CD4-positive, alpha-beta T cell (primary cell): ENCODE results near the gene ATP2B3. TPM values are rescaled to one million over a fixed set of nuclear protein-coding genes. Genes with fewer than 3 reads are reported as not detected.

Experiments used
- ATAC-seq: fragments of 200-7000 bp; cut with Tn5 transposase; one replicate; pipeline ENCODE4 v1.10.0; 2022; ENCODE audit warnings: mild to moderate bottlenecking; ENCODE audit not compliant: poor library complexity
- CTCF ChIA-PET: fragments of 350-600 bp; sonication (Branson Sonifier 250); formaldehyde crosslinking; loops from one replicate; lab custom pipeline; 2021; ENCODE audit warnings: antibody characterized with exemption, inconsistent platforms; lab: Charles Lee
- POLR2A ChIA-PET: fragments of 350-600 bp; sonication (Branson Sonifier 250); formaldehyde crosslinking; loops from one replicate; lab custom pipeline; 2021; ENCODE audit warnings: antibody characterized with exemption, inconsistent platforms; lab: Charles Lee
- DNase-seq, 14 experiments: peaks; one replicate each; pipeline ENCODE4 v3.0.0-alpha.2; 2013 to 2020; ENCODE audit warnings: mixed read lengths in 2 of 14
- H3K27ac ChIP-seq, 2 donors: one replicate each; pipeline versions ENCODE4 v1.5.1 to v1.7.0; 2013; ENCODE audit warnings: low read length in 2 of 2, low read depth in 1 of 2, mild to moderate bottlenecking in 1 of 2
- H3K27me3 ChIP-seq, 2 experiments: 1 replicate in 1 of 2; 2 replicates in 1 of 2; pipeline versions ENCODE4 v1.6.1 to v1.7.0; 2013; ENCODE audit warnings: low read length in 2 of 2, control low read depth in 1 of 2, mild to moderate bottlenecking in 1 of 2, moderate library complexity in 1 of 2; ENCODE audit not compliant: insufficient read depth in 2 of 2, control insufficient read depth in 1 of 2
- H3K36me3 ChIP-seq: one replicate; pipeline ENCODE4 v1.6.1; 2013; ENCODE audit warnings: low read length, control low read depth; ENCODE audit not compliant: insufficient read depth
- H3K4me1 ChIP-seq: one replicate; pipeline ENCODE4 v1.6.1; 2013; ENCODE audit warnings: low read length, control low read depth; ENCODE audit not compliant: insufficient read depth
- H3K4me3 ChIP-seq: one replicate; pipeline ENCODE4 v1.5.1; 2013; ENCODE audit warnings: mild to moderate bottlenecking, low read length, moderate library complexity
- H3K9me3 ChIP-seq, 2 experiments: 1 replicate in 1 of 2; 2 replicates in 1 of 2; pipeline versions ENCODE4 v1.6.1 to v1.7.0; 2013; ENCODE audit warnings: low read length in 2 of 2, mild to moderate bottlenecking in 2 of 2, control low read depth in 1 of 2, moderate library complexity in 1 of 2; ENCODE audit not compliant: control insufficient read depth in 1 of 2, insufficient read depth in 1 of 2
- H3K27ac Mint-ChIP-seq: one replicate; pipeline ENCODE4 v1.8.0; 2020; ENCODE audit warnings: mixed read lengths
- H3K27me3 Mint-ChIP-seq: one replicate; pipeline ENCODE4 v1.8.0; 2021; ENCODE audit warnings: mixed read lengths
- H3K36me3 Mint-ChIP-seq: one replicate; pipeline ENCODE4 v1.8.0; 2021; ENCODE audit warnings: low read depth, mixed read lengths
- H3K4me1 Mint-ChIP-seq: one replicate; pipeline ENCODE4 v1.8.0; 2021; ENCODE audit warnings: low read depth, mixed read lengths
- H3K4me3 Mint-ChIP-seq: one replicate; pipeline ENCODE4 v1.8.0; 2020; ENCODE audit warnings: mild to moderate bottlenecking, mixed read lengths
- H3K9me3 Mint-ChIP-seq: one replicate; pipeline ENCODE4 v1.8.0; 2020; ENCODE audit warnings: mixed read lengths
- CTCF ChIP-seq: fragments of 200-600 bp; IDR thresholded peaks from one replicate; pipeline ENCODE4 v1.8.0; 2022; ENCODE audit warnings: antibody characterized with exemption, mild to moderate bottlenecking
- intact Hi-C, 2 experiments: fragments of 100-400 bp; cut with DNase I in 1 of 2; cut with micrococcal nuclease in 1 of 2; formaldehyde crosslinking; loops; one replicate each; pipeline versions ENCODE4 v1.15.1 to v1.9.0; 2023 to 2025; cut with DNase I, micrococcal nuclease
- total RNA-seq, 174 experiments: library from RNA in 2 of 174; stranded (reverse) in 2 of 174; gene quantifications; one replicate each; pipeline ENCODE4 v1.2.3 and lab custom pipeline; 2021 to 2026

ATP2B3 gene
- total RNA-seq, 2 experiments from 2014 or later, result not detected

GRCh38 chrX:153517946-153518834, 748 bp downstream of the ATP2B3 start:
- POLR2A ChIA-PET, result no interaction called here
- Histone ChIP-seq H3K4me1 (peaks cover 4% of the 10 kb centered on the region), H3K4me3 (no peak overlapping the region), H3K27me3 (peaks cover 10 to 30% of the 10 kb centered on the region in 2 experiments), H3K27ac (no peak overlapping the region), H3K36me3 (no peaks in the 10 kb centered on the region), H3K9me3 (no peaks in the 10 kb centered on the region)
- TF ChIP-seq CTCF, result no peak
- ATAC-seq, result no peak
- no peak overlapping the region for H3K27ac Mint-ChIP-seq
- H3K9me3 Mint-ChIP-seq, result no peaks in the 10 kb centered on the region
- CTCF ChIA-PET, result no interaction called here
- intact Hi-C loops, result no loop called here
- H3K4me3 Mint-ChIP-seq, result no peak overlapping the region
- H3K4me1 Mint-ChIP-seq, result peaks cover 5% of the 10 kb centered on the region
- peaks cover 17% of the 10 kb centered on the region for H3K27me3 Mint-ChIP-seq
- H3K36me3 Mint-ChIP-seq, result no peaks in the 10 kb centered on the region
- DNase-seq, result no peak

- ChIA-PET CTCF (no interaction called here), POLR2A (no interaction called here)
- DNase-seq, result no peak
- no peak for ATAC-seq
- Histone ChIP-seq H3K4me3 (no peak overlapping the region), H3K9me3 (no peaks in the 10 kb centered on the region), H3K27ac (no peak overlapping the region), H3K4me1 (peaks cover 4% of the 10 kb centered on the region), H3K27me3 (peaks cover 10 to 30% of the 10 kb centered on the region in 2 experiments), H3K36me3 (no peaks in the 10 kb centered on the region)
- intact Hi-C loops, result no loop called here
- Mint-ChIP-seq H3K27me3 (peaks cover 17% of the 10 kb centered on the region), H3K36me3 (no peaks in the 10 kb centered on the region), H3K27ac (no peak overlapping the region), H3K4me1 (peaks cover 5% of the 10 kb centered on the region), H3K4me3 (no peak overlapping the region), H3K9me3 (no peaks in the 10 kb centered on the region)
- TF ChIP-seq CTCF, result no peak
Observed at GRCh38 chrX:153519569-153520286, 2.3 kb downstream of the ATP2B3 start.

GRCh38 chrX:153520287-153520917, 3.0 kb downstream of the ATP2B3 start:
- CTCF ChIA-PET, result no interaction called here
- intact Hi-C loops, result no loop called here
- Mint-ChIP-seq H3K27ac (no peak overlapping the region), H3K27me3 (peaks cover 17% of the 10 kb centered on the region), H3K4me1 (peaks cover 5% of the 10 kb centered on the region), H3K9me3 (no peaks in the 10 kb centered on the region), H3K4me3 (no peak overlapping the region), H3K36me3 (no peaks in the 10 kb centered on the region)
- no peaks in the 10 kb centered on the region for H3K36me3 ChIP-seq
- POLR2A ChIA-PET, result no interaction called here
- DNase-seq, result no peak
- no peak for ATAC-seq
- H3K4me1 ChIP-seq, result peaks cover 4% of the 10 kb centered on the region
- no peaks in the 10 kb centered on the region for H3K9me3 ChIP-seq
- TF ChIP-seq CTCF, result no peak
- no peak overlapping the region for H3K27ac ChIP-seq
- H3K4me3 ChIP-seq, result no peak overlapping the region
- peaks cover 10 to 30% of the 10 kb centered on the region in 2 experiments for H3K27me3 ChIP-seq
